ENCODE measurements around the gene SIPA1L3.

The SIPA1L3 gene

DNA sequence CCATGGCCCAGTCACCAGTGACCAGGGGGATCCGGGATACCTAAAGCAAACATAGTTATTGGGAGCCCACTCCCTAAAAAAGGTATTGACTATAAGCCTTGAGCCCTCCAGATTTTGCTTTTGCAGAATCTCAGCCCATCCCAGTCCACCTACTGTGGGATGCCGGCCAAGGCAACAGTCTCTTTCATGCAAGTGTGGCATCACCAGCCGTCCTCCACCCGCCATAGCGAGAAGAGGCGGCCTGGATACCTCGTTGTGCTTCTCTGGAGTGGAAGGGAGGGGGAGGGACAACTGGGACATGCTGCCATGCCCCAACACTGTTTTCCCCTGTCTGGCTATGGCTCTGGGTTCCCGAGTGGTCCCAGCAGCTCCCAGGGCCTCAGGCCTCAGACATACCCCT, 193.6 kb downstream of the SIPA1L3 start:
- peaks cover 9% of the 10 kb centered on the region for H3K9me3 ChIP-seq (ENCODE audit: insufficient read depth, low read depth, low read length)
- H3K4me1 ChIP-seq (ENCODE audit: insufficient read depth, low read length): no peaks in the 10 kb centered on the region
- H3K4me3 ChIP-seq (ENCODE audit: low read length): no peak overlapping the region
- H3K27me3 ChIP-seq (ENCODE audit: insufficient read depth, low read length): no peaks in the 10 kb centered on the region
- 95% methylated on average over 8 of the region's 8 CpGs for WGBS
- no peak overlapping the region for H3K9ac ChIP-seq (ENCODE audit: low read depth, low read length)
- peaks cover 49% of the 10 kb centered on the region for H3K36me3 ChIP-seq (ENCODE audit: insufficient read depth, low read length)
- no peak overlapping the region for H3K27ac ChIP-seq (ENCODE audit: low read depth, low read length)

DNA sequence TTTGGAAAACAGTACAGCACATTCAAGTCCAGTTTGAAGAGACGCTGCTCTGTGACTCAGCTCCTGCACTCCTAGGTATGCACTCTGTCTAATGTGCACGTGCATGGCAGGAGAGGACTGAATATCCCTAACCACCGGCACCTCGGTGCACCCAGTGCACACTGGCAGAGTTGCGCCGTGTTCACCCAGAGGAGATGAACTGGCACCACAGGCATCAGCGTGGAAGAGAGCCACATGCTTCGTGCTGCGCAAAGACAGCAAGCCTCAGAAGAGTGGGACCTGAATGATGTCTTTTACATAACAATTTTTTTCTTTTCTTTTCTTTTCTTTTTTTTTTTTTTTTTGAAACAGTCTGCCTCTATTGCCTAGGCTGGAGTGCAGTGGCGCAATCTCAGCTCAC, 194.7 kb downstream of the SIPA1L3 start:
- no peaks in the 10 kb centered on the region for H3K27me3 ChIP-seq (ENCODE audit: insufficient read depth, low read length)
- 97% methylated on average over 10 of the region's 10 CpGs for WGBS
- peaks cover 57% of the 10 kb centered on the region for H3K36me3 ChIP-seq (ENCODE audit: insufficient read depth, low read length)
- H3K4me3 ChIP-seq (ENCODE audit: low read length): no peak overlapping the region
- H3K27ac ChIP-seq (ENCODE audit: low read depth, low read length): no peak overlapping the region
- no peaks in the 10 kb centered on the region for H3K4me1 ChIP-seq (ENCODE audit: insufficient read depth, low read length)
- no peak overlapping the region for H3K9ac ChIP-seq (ENCODE audit: low read depth, low read length)
- peaks cover 9% of the 10 kb centered on the region for H3K9me3 ChIP-seq (ENCODE audit: insufficient read depth, low read depth, low read length)

DNA sequence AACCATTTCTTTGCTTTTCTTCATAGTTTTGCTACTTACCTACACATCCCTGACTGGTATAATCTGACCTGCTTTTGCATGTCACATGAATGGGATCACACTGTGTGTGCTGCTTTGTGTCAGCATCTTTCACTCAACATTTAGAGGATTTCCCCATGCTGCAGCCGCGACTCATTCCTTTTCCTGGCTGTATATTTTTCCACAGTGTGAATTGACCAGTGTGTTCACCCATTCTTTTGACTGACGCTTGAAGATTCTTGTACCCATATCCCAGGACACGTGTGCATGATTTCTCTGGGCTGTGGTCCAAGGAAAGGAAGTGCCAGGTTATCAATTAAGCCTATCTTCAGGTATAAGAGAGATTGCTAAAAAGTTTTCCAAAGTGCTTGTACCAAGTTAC, 198.6 kb downstream of the SIPA1L3 start:
- WGBS: 91% methylated on average over 4 of the region's 4 CpGs
- peaks cover 73% of the 10 kb centered on the region for H3K36me3 ChIP-seq (ENCODE audit: insufficient read depth, low read length)
- no peaks in the 10 kb centered on the region for H3K9me3 ChIP-seq (ENCODE audit: insufficient read depth, low read depth, low read length)
- no peaks in the 10 kb centered on the region for H3K27me3 ChIP-seq (ENCODE audit: insufficient read depth, low read length)
- no peak overlapping the region for H3K4me3 ChIP-seq (ENCODE audit: low read length)
- no peaks in the 10 kb centered on the region for H3K4me1 ChIP-seq (ENCODE audit: insufficient read depth, low read length)
- no peak overlapping the region for H3K9ac ChIP-seq (ENCODE audit: low read depth, low read length)
- no peak overlapping the region for H3K27ac ChIP-seq (ENCODE audit: low read depth, low read length)

GRCh38 chr19:38107129-38107528, 200.1 kb downstream of the SIPA1L3 start:
- H3K27ac ChIP-seq (ENCODE audit: low read depth, low read length): no peak overlapping the region
- no peaks in the 10 kb centered on the region for H3K4me1 ChIP-seq (ENCODE audit: insufficient read depth, low read length)
- no peak overlapping the region for H3K4me3 ChIP-seq (ENCODE audit: low read length)
- no peaks in the 10 kb centered on the region for H3K9me3 ChIP-seq (ENCODE audit: insufficient read depth, low read depth, low read length)
- WGBS: 90% methylated on average over 4 of the region's 4 CpGs
- no peaks in the 10 kb centered on the region for H3K27me3 ChIP-seq (ENCODE audit: insufficient read depth, low read length)
- peaks cover 72% of the 10 kb centered on the region for H3K36me3 ChIP-seq (ENCODE audit: insufficient read depth, low read length)
- no peak overlapping the region for H3K9ac ChIP-seq (ENCODE audit: low read depth, low read length)

DNA sequence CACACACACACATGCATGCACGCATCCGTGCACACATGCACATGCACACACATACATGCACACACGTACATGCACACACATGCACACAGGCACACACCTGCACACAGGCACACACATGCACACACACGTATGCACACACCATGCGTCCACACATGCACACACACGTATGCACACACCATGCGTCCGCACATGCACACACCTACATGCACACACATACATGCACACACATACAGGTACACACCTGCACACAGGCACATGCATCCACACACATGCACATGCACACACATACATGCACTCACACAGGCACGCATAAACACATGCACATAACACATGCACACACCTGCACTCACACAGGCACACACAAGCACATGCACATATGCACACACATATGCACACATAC, 204.9 kb downstream of the SIPA1L3 start:
- Histone ChIP-seq H3K27me3 (ENCODE audit: insufficient read depth, low read length) (no peaks in the 10 kb centered on the region), H3K9ac (ENCODE audit: low read depth, low read length) (no peak overlapping the region), H3K9me3 (ENCODE audit: insufficient read depth, low read depth, low read length) (no peaks in the 10 kb centered on the region), H3K36me3 (ENCODE audit: insufficient read depth, low read length) (peaks cover 53% of the 10 kb centered on the region), H3K4me3 (ENCODE audit: low read length) (no peak overlapping the region), H3K27ac (ENCODE audit: low read depth, low read length) (no peak overlapping the region), H3K4me1 (ENCODE audit: insufficient read depth, low read length) (no peaks in the 10 kb centered on the region)
- 96% methylated on average over 9 of the region's 9 CpGs for WGBS

GRCh38 chr19:38114651-38115050, 207.6 kb downstream of the SIPA1L3 start:
- no peak overlapping the region for H3K27ac ChIP-seq (ENCODE audit: low read depth, low read length)
- no peak overlapping the region for H3K9ac ChIP-seq (ENCODE audit: low read depth, low read length)
- peaks cover 2% of the 10 kb centered on the region; the same call in 1 of the 2 replicates for H3K9me3 ChIP-seq (ENCODE audit: insufficient read depth, low read depth, low read length)
- H3K36me3 ChIP-seq (ENCODE audit: insufficient read depth, low read length): peaks cover 43% of the 10 kb centered on the region
- H3K4me1 ChIP-seq (ENCODE audit: insufficient read depth, low read length): no peaks in the 10 kb centered on the region
- no peak overlapping the region for H3K4me3 ChIP-seq (ENCODE audit: low read length)
- WGBS: 96% methylated on average over 12 of the region's 12 CpGs
- H3K27me3 ChIP-seq (ENCODE audit: insufficient read depth, low read length): no peaks in the 10 kb centered on the region

- no peak overlapping the region for H3K4me3 ChIP-seq (ENCODE audit: low read length)
- H3K9me3 ChIP-seq (ENCODE audit: insufficient read depth, low read depth, low read length): peaks cover 5% of the 10 kb centered on the region; the same call in 1 of the 2 replicates
- H3K27ac ChIP-seq (ENCODE audit: low read depth, low read length): no peak overlapping the region
- no peaks in the 10 kb centered on the region for H3K4me1 ChIP-seq (ENCODE audit: insufficient read depth, low read length)
- no peak overlapping the region for H3K9ac ChIP-seq (ENCODE audit: low read depth, low read length)
- H3K36me3 ChIP-seq (ENCODE audit: insufficient read depth, low read length): peaks cover 44% of the 10 kb centered on the region
- WGBS: 87% methylated on average over 4 of the region's 4 CpGs
- no peaks in the 10 kb centered on the region for H3K27me3 ChIP-seq (ENCODE audit: insufficient read depth, low read length)
Observed at GRCh38 chr19:38115271-38115802, 208.3 kb downstream of the SIPA1L3 start.

GRCh38 chr19:38118176-38118575, 211.2 kb downstream of the SIPA1L3 start:
- Histone ChIP-seq H3K9ac (ENCODE audit: low read depth, low read length) (no peak overlapping the region), H3K27me3 (ENCODE audit: insufficient read depth, low read length) (no peaks in the 10 kb centered on the region), H3K4me3 (ENCODE audit: low read length) (no peak overlapping the region), H3K27ac (ENCODE audit: low read depth, low read length) (no peak overlapping the region), H3K36me3 (ENCODE audit: insufficient read depth, low read length) (peaks cover 46% of the 10 kb centered on the region), H3K9me3 (ENCODE audit: insufficient read depth, low read depth, low read length) (peaks cover 14% of the 10 kb centered on the region), H3K4me1 (ENCODE audit: insufficient read depth, low read length) (no peaks in the 10 kb centered on the region)
- 91% methylated on average over 9 of the region's 9 CpGs for WGBS

GRCh38 chr19:38120471-38121025, 213.5 kb downstream of the SIPA1L3 start:
- Histone ChIP-seq H3K27ac (ENCODE audit: low read depth, low read length) (no peak overlapping the region), H3K9ac (ENCODE audit: low read depth, low read length) (no peak overlapping the region)

DNA sequence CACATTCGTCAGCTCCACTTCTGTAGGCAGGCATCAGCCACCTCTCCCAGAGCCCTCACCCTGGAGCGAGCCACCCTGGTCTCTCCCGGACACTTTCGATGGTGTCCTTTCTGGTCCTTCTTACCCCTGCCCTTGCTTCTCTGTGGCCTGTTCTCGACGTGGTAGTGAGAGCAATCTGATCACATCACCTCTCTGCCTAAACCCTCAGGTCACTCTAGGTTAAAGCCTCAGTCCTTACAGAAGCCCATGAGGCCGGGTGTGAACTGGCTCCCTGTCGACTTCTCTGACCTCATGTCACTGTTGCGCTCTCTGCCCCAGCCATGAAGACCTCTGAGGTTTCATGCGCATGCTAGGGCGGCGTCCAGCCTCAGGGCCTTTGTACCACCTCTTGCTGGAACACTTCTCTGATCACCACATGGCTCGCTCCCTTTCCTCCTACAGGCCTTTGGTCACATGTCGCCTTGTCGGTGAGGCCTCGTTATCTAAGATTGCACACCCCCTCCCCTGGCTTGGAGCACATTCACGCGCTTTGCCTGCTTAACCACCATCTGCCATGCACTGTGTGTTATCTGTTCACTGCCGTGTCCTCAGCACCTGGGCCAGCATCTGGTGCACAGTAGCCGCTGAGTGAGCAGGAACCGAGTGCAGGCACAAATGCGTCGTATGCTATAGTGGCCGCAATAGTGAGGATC, 215.5 kb downstream of the SIPA1L3 start:
- Histone ChIP-seq H3K27ac (ENCODE audit: low read depth, low read length) (no peak overlapping the region), H3K9me3 (ENCODE audit: insufficient read depth, low read depth, low read length) (peaks cover 14% of the 10 kb centered on the region), H3K27me3 (ENCODE audit: insufficient read depth, low read length) (no peaks in the 10 kb centered on the region), H3K9ac (ENCODE audit: low read depth, low read length) (no peak overlapping the region), H3K4me3 (ENCODE audit: low read length) (no peak overlapping the region), H3K36me3 (ENCODE audit: insufficient read depth, low read length) (peaks cover 43% of the 10 kb centered on the region), H3K4me1 (ENCODE audit: insufficient read depth, low read length) (no peaks in the 10 kb centered on the region)
- 95% methylated on average over 24 of the region's 24 CpGs for WGBS

More at GRCh38 chr19:38120471-38121025, 213.5 kb downstream of the SIPA1L3 start:
- Histone ChIP-seq H3K4me1 (ENCODE audit: insufficient read depth, low read length) (no peaks in the 10 kb centered on the region), H3K9me3 (ENCODE audit: insufficient read depth, low read depth, low read length) (peaks cover 14% of the 10 kb centered on the region), H3K27me3 (ENCODE audit: insufficient read depth, low read length) (no peaks in the 10 kb centered on the region), H3K4me3 (ENCODE audit: low read length) (no peak overlapping the region), H3K36me3 (ENCODE audit: insufficient read depth, low read length) (peaks cover 40% of the 10 kb centered on the region)
- WGBS: 96% methylated on average over 4 of the region's 4 CpGs

DNA sequence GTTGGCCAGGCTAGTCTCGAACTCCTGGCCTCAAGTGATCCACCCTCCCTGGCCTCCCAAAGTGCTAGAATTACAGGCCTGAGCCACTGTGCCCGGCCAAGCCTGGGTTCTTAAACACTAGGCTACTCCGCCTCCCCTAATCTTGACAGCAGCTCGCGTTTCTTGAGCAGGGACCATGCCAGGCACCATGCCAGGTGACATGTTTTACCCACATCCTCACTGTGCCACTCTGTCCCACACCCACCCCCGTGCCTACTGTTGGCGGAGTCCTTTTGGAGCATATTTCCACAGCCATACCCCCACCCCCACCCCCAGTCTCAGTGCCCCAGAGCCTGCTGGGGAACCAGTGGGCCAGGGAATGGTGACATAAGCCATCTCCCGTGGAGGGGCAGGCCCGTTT, 218.2 kb downstream of the SIPA1L3 start:
- Histone ChIP-seq H3K4me3 (ENCODE audit: low read length) (no peak overlapping the region), H3K9me3 (ENCODE audit: insufficient read depth, low read depth, low read length) (peaks cover 9% of the 10 kb centered on the region), H3K36me3 (ENCODE audit: insufficient read depth, low read length) (peaks cover 27% of the 10 kb centered on the region), H3K4me1 (ENCODE audit: insufficient read depth, low read length) (no peaks in the 10 kb centered on the region), H3K27me3 (ENCODE audit: insufficient read depth, low read length) (no peaks in the 10 kb centered on the region), H3K9ac (ENCODE audit: low read depth, low read length) (no peak overlapping the region), H3K27ac (ENCODE audit: low read depth, low read length) (no peak overlapping the region)
- 96% methylated on average over 9 of the region's 9 CpGs for WGBS

All from HUES64 (cell line).